ENCODE measurements around the gene PHAX.
"Not testable (repeated sequence)": the region's sequence is repeated elsewhere in the genome, so short reads cannot be mapped to it uniquely, and the experiment has no call there.

Gene PHAX

GRCh38 chr5:126641387-126641786 is 40.6 kb downstream of the PHAX start:
- no peak overlapping the region for H3K4me3 ChIP-seq (ENCODE audit: low read depth, low read length)
- TF ChIP-seq CTCF (IDR thresholded peaks at IDR 0.05; ENCODE audit: insufficient read depth, low read depth, low read length, missing control alignments), result no peak
- peak; percentile 61 for DNase-seq (ENCODE audit: low read depth)

GRCh38 chr5:126645132-126645531 is 44.4 kb downstream of the PHAX start:
- no peak overlapping the region for H3K4me3 ChIP-seq (ENCODE audit: low read depth, low read length)
- DNase-seq (ENCODE audit: low read depth), result no peak
- TF ChIP-seq CTCF (IDR thresholded peaks at IDR 0.05; ENCODE audit: insufficient read depth, low read depth, low read length, missing control alignments), result no peak

- no peak for TF ChIP-seq CTCF (IDR thresholded peaks at IDR 0.05; ENCODE audit: insufficient read depth, low read depth, low read length, missing control alignments)
- no peak overlapping the region for H3K4me3 ChIP-seq (ENCODE audit: low read depth, low read length)
Observed at GRCh38 chr5:126647071-126647470, 46.3 kb downstream of the PHAX start.

GRCh38 chr5:126648471-126648870 is 47.7 kb downstream of the PHAX start:
- H3K4me3 ChIP-seq (ENCODE audit: low read depth, low read length), result no peak overlapping the region
- TF ChIP-seq CTCF (IDR thresholded peaks at IDR 0.05; ENCODE audit: insufficient read depth, low read depth, low read length, missing control alignments), result no peak
- peak; percentile 5 for DNase-seq (ENCODE audit: low read depth)

More at GRCh38 chr5:126647071-126647470, 46.3 kb downstream of the PHAX start:
- no peak for DNase-seq (ENCODE audit: low read depth)

GRCh38 chr5:126649057-126649456 is 48.3 kb downstream of the PHAX start:
- H3K4me3 ChIP-seq (ENCODE audit: low read depth, low read length); DNase-seq (ENCODE audit: low read depth): not testable (repeated sequence)

- H3K4me3 ChIP-seq (ENCODE audit: low read depth, low read length); DNase-seq (ENCODE audit: low read depth): not testable (repeated sequence)
Observed at GRCh38 chr5:126649709-126650108, 49.0 kb downstream of the PHAX start.

GRCh38 chr5:126650463-126650862 is 49.7 kb downstream of the PHAX start:
- no peak for DNase-seq (ENCODE audit: low read depth)
- H3K4me3 ChIP-seq (ENCODE audit: low read depth, low read length), result no peak overlapping the region
- no peak for TF ChIP-seq CTCF (IDR thresholded peaks at IDR 0.05; ENCODE audit: insufficient read depth, low read depth, low read length, missing control alignments)

- no peak for TF ChIP-seq CTCF (IDR thresholded peaks at IDR 0.05; ENCODE audit: insufficient read depth, low read depth, low read length, missing control alignments)
- no peak for DNase-seq (ENCODE audit: low read depth)
- no peak overlapping the region for H3K4me3 ChIP-seq (ENCODE audit: low read depth, low read length)
Observed at GRCh38 chr5:126651013-126651577, 50.3 kb downstream of the PHAX start.
